Esophagus muscularis mucosa (tissue), 4 donors: ENCODE results near the gene RGS19. TPM values are rescaled to one million over a fixed set of nuclear protein-coding genes. Genes with fewer than 3 reads are reported as not detected.

Experiments used
- DNase-seq: peaks from one replicate; pipeline ENCODE4 v3.0.0-alpha.2; 2017; ENCODE audit errors: extremely low spot score
- H3K27ac ChIP-seq, 4 donors: fragments of 200-600 bp; sonication (generic); replicated peaks in 1 of 4; 1 replicate in 3 of 4; 2 replicates in 1 of 4; pipeline ENCODE4 v1.5.1; 2016 to 2019; ENCODE audit warnings: mild to moderate bottlenecking in 1 of 4
- H3K27me3 ChIP-seq, 4 donors: fragments of 200-600 bp; sonication (generic); one replicate each; pipeline versions ENCODE4 v1.5.1 to v1.6.0; 2016 to 2019
- H3K36me3 ChIP-seq, 4 donors: fragments of 200-600 bp; sonication (generic); one replicate each; pipeline ENCODE4 v1.5.1; 2016 to 2019
- H3K4me1 ChIP-seq, 4 donors: fragments of 200-600 bp; sonication (generic); one replicate each; pipeline ENCODE4 v1.5.1; 2016 to 2019
- H3K4me3 ChIP-seq, 4 donors: fragments of 200-600 bp; sonication (generic); 1 replicate in 2 of 4; 2 replicates in 2 of 4; pipeline ENCODE4 v1.5.1; 2016 to 2019; ENCODE audit warnings: mild to moderate bottlenecking in 4 of 4, moderate library complexity in 1 of 4
- H3K9me3 ChIP-seq, 4 donors: fragments of 200-600 bp; sonication (generic); 1 replicate in 3 of 4; 2 replicates in 1 of 4; pipeline ENCODE4 v1.5.1; 2016 to 2019
- CTCF ChIP-seq, 3 experiments: fragments of 200-600 bp in 2 of 3; fragments of 450-650 bp in 1 of 3; sonication (generic) in 2 of 3; IDR thresholded peaks; one replicate each; pipeline ENCODE4 v1.5.1; 2017 to 2019; ENCODE audit warnings: antibody characterized with exemption in 3 of 3, mild to moderate bottlenecking in 2 of 3, moderate library complexity in 1 of 3
- EP300 ChIP-seq: sonication (generic); formaldehyde crosslinking; IDR thresholded peaks from one replicate; pipeline ENCODE4 v1.6.1; 2017; ENCODE audit warnings: antibody characterized with exemption
- POLR2A ChIP-seq: fragments of 450-650 bp; IDR thresholded peaks from one replicate; pipeline ENCODE4 v1.6.1; 2017; ENCODE audit warnings: antibody characterized with exemption, moderate library complexity, mild to moderate bottlenecking, low read depth
- POLR2AphosphoS5 ChIP-seq, 2 donors: sonication (generic); formaldehyde crosslinking; IDR thresholded peaks; one replicate each; pipeline ENCODE4 v1.6.1; 2017; ENCODE audit warnings: antibody characterized with exemption in 2 of 2
- WGBS: methylation state at CpG from one replicate; pipeline ENCODE4 v1.1.5; 2018; 5-methylcytosine and 5-hydroxymethylcytosine counted together
- intact Hi-C: fragments of 100-400 bp; cut with DNase I; formaldehyde crosslinking; loops from one replicate; pipeline ENCODE4 v1.15.1; 2023
- total RNA-seq, 4 donors: library from RNA; depleted of rRNA; stranded (reverse); fragments of >200 nt; gene quantifications; one replicate each; pipeline versions ENCODE4 v1.1.0 to v1.2.1, GENCODE V29; 2016

Gene RGS19
- total RNA-seq, 4 donors from 2014 or later = 11.4 to 17.7 (median 12.7) TPM

- H3K27me3 ChIP-seq = peaks cover 0 to 8% (median 0%) of the 10 kb centered on the region in 4 donors
- no peak overlapping the region for H3K27ac ChIP-seq
- H3K4me3 ChIP-seq = no peak overlapping the region
- H3K36me3 ChIP-seq = no peaks in the 10 kb centered on the region
- intact Hi-C loops = no loop called here
- no peak for DNase-seq
- no peaks in the 10 kb centered on the region for H3K4me1 ChIP-seq
- TF ChIP-seq EP300 = no peak
- TF ChIP-seq POLR2AphosphoS5 (IDR thresholded peaks at IDR 0.05) = no peak
- TF ChIP-seq CTCF (IDR thresholded peaks at IDR 0.05) = no peak
- no peak for TF ChIP-seq POLR2A
- H3K9me3 ChIP-seq = no peaks in the 10 kb centered on the region
- 76% methylated on average over 11 of the region's 14 CpGs for WGBS
These were observed 35.1 kb upstream of the RGS19 start for GRCh38 chr20:64114356-64114971.

GRCh38 chr20:64113796-64114355 is 34.6 kb upstream of the RGS19 start:
- Histone ChIP-seq H3K4me1 (no peaks in the 10 kb centered on the region), H3K27me3 (peaks cover 0 to 9% (median 0%) of the 10 kb centered on the region in 4 donors), H3K9me3 (no peaks in the 10 kb centered on the region), H3K36me3 (no peaks in the 10 kb centered on the region), H3K4me3 (no peak overlapping the region), H3K27ac (no peak overlapping the region)
- TF ChIP-seq POLR2A (no peak), POLR2AphosphoS5 (IDR thresholded peaks at IDR 0.05) (no peak), EP300 (no peak), CTCF (IDR thresholded peaks at IDR 0.05) (no peak)
- intact Hi-C loops = no loop called here
- WGBS = 79% methylated on average over 10 of the region's 13 CpGs
- no peak for DNase-seq

GRCh38 chr20:64113444-64113775 is 34.1 kb upstream of the RGS19 start:
- no peak for TF ChIP-seq CTCF (IDR thresholded peaks at IDR 0.05)
- no peaks in the 10 kb centered on the region for H3K4me1 ChIP-seq
- no peaks in the 10 kb centered on the region for H3K36me3 ChIP-seq
- intact Hi-C loops = no loop called here
- no peak for DNase-seq
- peaks cover 0 to 11% (median 0%) of the 10 kb centered on the region in 4 donors for H3K27me3 ChIP-seq
- H3K9me3 ChIP-seq = no peaks in the 10 kb centered on the region
- no peak overlapping the region for H3K27ac ChIP-seq
- no peak overlapping the region for H3K4me3 ChIP-seq
- 75% methylated on average over 6 of the region's 6 CpGs for WGBS

- 67% methylated on average over 16 of the region's 18 CpGs for WGBS
- Histone ChIP-seq H3K9me3 (no peaks in the 10 kb centered on the region), H3K4me3 (no peak overlapping the region), H3K27ac (no peak overlapping the region), H3K4me1 (no peaks in the 10 kb centered on the region), H3K36me3 (no peaks in the 10 kb centered on the region), H3K27me3 (peaks cover 0 to 16% (median 0%) of the 10 kb centered on the region in 4 donors)
- no peak for DNase-seq
- no peak for TF ChIP-seq POLR2AphosphoS5 (IDR thresholded peaks at IDR 0.05)
- intact Hi-C loops = no loop called here
These were observed 33.5 kb upstream of the RGS19 start for GRCh38 chr20:64112691-64113443.

- Histone ChIP-seq H3K4me3 (no peak overlapping the region), H3K27me3 (peaks cover 0 to 23% (median 0%) of the 10 kb centered on the region in 4 donors), H3K4me1 (no peaks in the 10 kb centered on the region), H3K36me3 (no peaks in the 10 kb centered on the region), H3K27ac (no peak overlapping the region), H3K9me3 (no peaks in the 10 kb centered on the region)
- intact Hi-C loops = no loop called here
- WGBS = 68% methylated on average over 14 of the region's 19 CpGs
- TF ChIP-seq CTCF (IDR thresholded peaks at IDR 0.05) (no peak), POLR2AphosphoS5 (IDR thresholded peaks at IDR 0.05) (no peak), EP300 (no peak), POLR2A (no peak)
- DNase-seq = no peak
These were observed 32.7 kb upstream of the RGS19 start for GRCh38 chr20:64111841-64112641.
